RWPE1 (cell line): ENCODE data around the gene HOXA3.

Source experiments
- CTCF ChIA-PET: fragments of 350-600 bp; sonication (Branson Sonifier 250); formaldehyde crosslinking; extraction: SDS; loops from one replicate; lab custom pipeline; 2021; lab: Yijun Ruan, JAX
- POLR2A ChIA-PET: fragments of 400-600 bp; formaldehyde crosslinking; extraction: SDS; loops from one replicate; lab custom pipeline; 2020; ENCODE audit warnings: antibody characterized with exemption; ENCODE audit not compliant: low non-redundant PET; lab: Yijun Ruan, JAX
- DNase-seq: peaks from one replicate; pipeline ENCODE4 v3.0.0; 2012; ENCODE audit warnings: low spot score
- H3K27ac ChIP-seq: fragments of 450-650 bp; 2 replicates; pipeline ENCODE4 v1.5.1; 2017
- CTCF ChIP-seq: fragments of 450-650 bp; conservative IDR thresholded peaks from 2 replicates; pipeline ENCODE4 v1.5.1; 2017; ENCODE audit warnings: low read depth, mild to moderate bottlenecking

The HOXA3 gene

GRCh38 chr7:27156508-27156898 lies 4.1 kb upstream of the HOXA3 start, which contains the start of gene HOXA7:
Gene HOXA7 (minus strand): TSS chr7:27156675. CDS start chr7:27156545, 130 bp downstream.
- CTCF ChIA-PET = interaction anchor here (1.1 to 1.4 kb wide), 2 partner anchors 13 to 489 kb away, joined by 3 to 6 read pairs; partner anchors contain the start of gene HOXA5
- H3K27ac ChIP-seq = peak within 1 kb of the TSS; percentile 90
- no peak for DNase-seq
- POLR2A ChIA-PET = no interaction called here
- no peak for TF ChIP-seq CTCF

DNA sequence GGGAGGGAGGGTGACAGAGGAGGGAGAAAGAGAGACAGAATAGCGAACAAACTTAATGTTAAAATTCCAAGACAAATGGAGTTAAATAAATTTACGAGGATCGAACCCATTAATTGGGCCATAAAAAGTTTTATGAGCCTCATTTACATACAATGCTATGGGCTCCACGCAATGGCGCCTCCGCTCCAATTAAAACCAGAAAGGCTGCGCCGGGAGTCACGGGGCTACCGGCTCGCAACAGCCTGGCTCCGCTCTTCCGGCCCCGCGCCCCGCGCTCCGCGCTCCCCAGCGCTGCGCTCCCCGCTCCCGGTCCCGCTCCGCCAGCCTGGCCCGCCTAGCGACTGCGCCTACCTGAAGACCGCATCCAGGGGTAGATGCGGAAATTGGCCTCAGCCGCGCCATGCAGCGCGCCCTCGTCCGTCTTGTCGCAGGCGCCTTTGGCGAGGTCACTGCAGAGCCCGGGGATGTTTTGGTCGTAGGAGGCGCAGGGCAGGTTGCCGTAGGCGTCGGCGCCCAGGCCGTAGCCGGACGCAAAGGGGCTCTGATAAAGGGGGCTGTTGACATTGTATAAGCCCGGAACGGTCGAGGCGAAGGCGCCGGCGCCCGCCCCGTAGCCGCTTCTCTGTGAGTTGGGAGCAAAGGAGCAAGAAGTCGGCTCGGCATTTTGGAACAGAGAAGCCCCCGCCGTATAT lies 3.6 kb upstream of the HOXA3 start:
- no peak for TF ChIP-seq CTCF
- DNase-seq = no peak
- ChIA-PET POLR2A (no interaction called here), CTCF (interaction anchor here (1.0 to 1.4 kb wide), 3 partner anchors 12 to 488 kb away, joined by 3 to 6 read pairs (median 3); partner anchors contain the start of gene HOXA5)
- peak overlapping the region; percentile 90 for H3K27ac ChIP-seq

DNA sequence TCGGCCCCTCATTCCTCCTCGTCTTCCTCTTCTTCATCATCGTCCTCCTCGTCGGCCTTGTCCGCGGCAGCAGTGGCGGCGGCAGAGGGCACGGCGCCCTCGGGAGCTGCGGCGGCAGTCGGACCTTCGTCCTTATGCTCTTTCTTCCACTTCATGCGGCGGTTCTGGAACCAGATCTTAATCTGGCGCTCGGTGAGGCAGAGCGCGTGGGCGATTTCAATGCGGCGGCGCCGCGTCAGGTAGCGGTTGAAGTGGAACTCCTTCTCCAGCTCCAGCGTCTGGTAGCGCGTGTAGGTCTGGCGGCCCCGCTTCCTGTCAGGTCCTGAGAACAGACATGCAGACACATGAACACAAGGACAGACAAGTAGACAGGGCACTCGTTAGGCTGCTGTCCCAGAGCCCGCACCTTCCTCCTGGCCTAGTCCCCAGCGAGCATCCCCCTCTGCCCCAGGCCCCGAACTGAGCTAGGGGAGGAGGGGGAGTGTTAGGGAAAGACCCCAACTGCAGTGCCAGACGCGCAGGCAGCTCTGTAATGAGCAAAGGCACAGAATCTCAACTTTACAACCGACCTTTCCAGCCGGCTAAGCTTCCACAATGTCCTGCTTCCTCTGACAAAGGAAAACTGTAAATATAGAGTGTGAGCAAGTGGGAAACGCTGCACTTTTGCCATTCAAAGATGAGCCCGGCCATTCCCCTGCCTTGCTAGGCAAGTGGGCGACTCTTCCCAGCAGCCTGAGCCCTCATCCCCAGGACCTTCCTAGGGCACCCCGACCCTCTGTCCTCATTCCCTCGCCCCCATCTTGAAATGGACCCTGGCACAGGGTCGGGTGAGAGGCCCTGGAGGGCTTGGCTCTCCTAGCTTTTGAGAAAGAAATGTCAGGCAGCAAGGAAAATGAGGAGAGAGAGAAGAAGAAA lies 2.8 kb upstream of the HOXA3 start:
- DNase-seq = no peak
- POLR2A ChIA-PET = no interaction called here
- no peak for TF ChIP-seq CTCF
- peak overlapping the region; percentile 90 for H3K27ac ChIP-seq
- CTCF ChIA-PET = interaction anchor here (1.0 kb wide), 1 partner anchor 11 kb away, joined by 3 read pairs; no protein-coding TSS in a partner anchor

DNA sequence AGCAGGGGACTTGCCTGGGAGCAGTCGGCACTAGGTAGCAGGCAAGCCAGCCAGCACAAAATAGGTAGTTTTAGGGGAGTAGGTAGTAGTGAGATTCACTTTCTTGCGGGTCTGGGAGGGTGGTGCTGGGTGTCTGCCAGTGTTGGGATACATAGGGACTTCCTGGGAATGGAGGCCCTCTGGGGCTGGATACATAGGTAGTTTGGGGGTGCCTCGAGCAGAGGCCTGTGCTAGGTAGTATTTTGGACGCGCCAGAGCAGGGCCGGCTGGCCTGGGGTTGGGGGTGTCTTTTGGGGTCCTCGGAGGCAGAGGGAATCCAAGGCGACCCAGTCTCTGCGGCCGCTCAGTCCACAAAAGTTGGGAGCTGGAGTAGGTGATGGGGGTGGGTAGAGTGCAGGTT lies 2.0 kb upstream of the HOXA3 start:
- CTCF ChIA-PET = interaction anchor here (0.9 kb wide), 1 partner anchor 12 kb away, joined by 5 read pairs; no protein-coding TSS in a partner anchor
- H3K27ac ChIP-seq = peak overlapping the region; percentile 90
- no peak for TF ChIP-seq CTCF
- POLR2A ChIA-PET = no interaction called here
- no peak for DNase-seq

DNA sequence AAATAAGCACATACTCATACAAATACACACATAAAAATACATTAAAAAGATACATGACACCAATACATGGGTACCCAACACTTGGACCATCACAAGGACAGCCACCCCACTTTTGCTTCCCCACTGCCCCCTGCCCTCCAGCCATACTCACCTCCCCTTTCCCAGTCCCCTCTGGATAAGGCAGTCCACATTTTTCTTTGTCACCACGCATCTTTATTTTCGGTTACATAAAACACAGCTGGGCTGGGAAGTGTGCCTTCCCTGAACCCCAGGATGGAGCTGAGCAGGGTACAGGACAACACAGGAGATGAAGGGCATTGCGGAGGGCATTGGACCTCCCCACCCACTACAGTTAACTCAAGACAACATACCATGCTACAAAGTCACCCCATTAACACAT lies 1.1 kb upstream of the HOXA3 start:
- CTCF ChIA-PET = interaction anchor here (0.9 kb wide), 1 partner anchor 13 kb away, joined by 5 read pairs; no protein-coding TSS in a partner anchor
- TF ChIP-seq CTCF = no peak
- peak overlapping the region; percentile 90; the same call in 1 of the 2 replicates for H3K27ac ChIP-seq
- POLR2A ChIA-PET = no interaction called here
- no peak for DNase-seq
